Adrenal gland (tissue), 5 donors: ENCODE data around the gene TMSB15A.

ENCODE experiments used
- CTCF ChIP-seq, 6 experiments: fragments of 450-650 bp in 4 of 6; fragments of 200-600 bp in 2 of 6; sonication (generic) in 1 of 6; IDR thresholded peaks; 1 replicate in 5 of 6; 2 replicates in 1 of 6; pipeline versions ENCODE4 v1.5.1 to v1.8.0; 2016 to 2021; ENCODE audit warnings: antibody characterized with exemption in 6 of 6, mild to moderate bottlenecking in 2 of 6, moderate library complexity in 1 of 6
- POLR2A ChIP-seq, 2 donors: fragments of 450-650 bp; IDR thresholded peaks; one replicate each; pipeline ENCODE4 v1.6.1; 2017; ENCODE audit warnings: antibody characterized with exemption in 2 of 2, mild to moderate bottlenecking in 2 of 2, moderate library complexity in 1 of 2
- donor health status: DM: no; HTN: no; CAD: no.

DNA sequence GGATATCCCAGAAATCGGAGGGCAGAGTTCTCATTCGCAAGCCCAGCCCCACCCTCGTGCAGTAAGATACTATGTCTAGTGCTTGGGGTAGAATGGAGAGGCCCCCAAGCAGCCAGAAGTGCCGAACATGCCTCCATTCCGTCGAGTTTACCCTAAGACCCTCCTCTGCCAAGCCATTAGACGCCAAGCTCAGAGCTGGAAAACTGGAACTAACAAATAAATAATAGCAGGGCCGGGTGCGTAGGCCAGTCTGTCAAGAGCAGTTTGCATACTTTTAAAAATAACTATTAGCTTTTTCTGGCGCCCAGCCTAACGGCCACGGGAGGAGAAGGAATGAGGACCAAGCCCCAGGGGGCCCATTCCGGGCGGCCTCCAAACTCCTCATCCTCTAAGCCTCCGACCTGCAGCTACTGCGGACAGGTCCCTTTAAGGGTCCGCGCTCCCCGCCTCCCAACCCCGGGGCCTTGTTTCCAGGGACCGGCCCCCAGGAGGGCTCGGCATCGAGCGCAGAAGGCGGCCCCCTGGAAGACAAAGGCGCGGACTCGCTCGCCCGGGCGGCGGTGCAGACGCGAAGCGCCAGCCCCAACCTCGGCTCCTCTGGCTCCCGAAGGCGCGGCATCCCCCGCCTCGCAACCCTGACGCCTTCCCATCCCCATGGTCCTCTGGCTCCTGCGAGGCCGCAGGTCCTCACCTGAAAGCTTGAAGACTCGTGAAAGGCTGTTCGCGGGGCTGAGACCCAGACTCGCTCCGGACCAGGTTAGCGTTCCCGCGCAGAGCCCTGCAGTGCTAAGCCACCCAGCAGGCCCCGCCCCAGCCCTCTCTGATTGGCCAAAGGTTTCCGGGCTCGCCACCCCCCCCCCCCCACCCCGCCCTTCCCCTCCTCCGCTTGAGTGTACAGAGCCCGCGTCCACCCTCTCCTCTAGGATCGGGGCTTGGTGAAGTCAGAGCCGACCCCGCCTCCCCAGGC is at the start of gene TMSB15A:
- TF ChIP-seq CTCF (IDR thresholded peaks at IDR 0.05) (no peak), POLR2A (IDR thresholded peaks at IDR 0.05) (no peak)
